WTC11 (cell line): ENCODE measurements around the gene DNAH8. TPM values are rescaled to one million over a fixed set of nuclear protein-coding genes. Genes with fewer than 3 reads are reported as not detected.

ENCODE experiments used
- ATAC-seq: fragments of 200-7000 bp; cut with Tn5 transposase; 2 replicates; pipeline ENCODE4 v1.10.0; 2021; ENCODE audit warnings: mild to moderate bottlenecking, moderate library complexity
- CTCF ChIA-PET: fragments of 300-600 bp; sonication (Branson Sonifier 250); formaldehyde crosslinking; loops from one replicate; lab custom pipeline; 2021; ENCODE audit warnings: antibody characterized with exemption; lab: Charles Lee
- POLR2A ChIA-PET: fragments of 350-600 bp; sonication (Branson Sonifier 250); formaldehyde crosslinking; loops from one replicate; lab custom pipeline; 2021; ENCODE audit warnings: antibody characterized with exemption; lab: Charles Lee
- DNase-seq: peaks from one replicate; pipeline ENCODE4 v3.0.0; 2021; ENCODE audit warnings: low spot score
- H3K27ac Mint-ChIP-seq: 2 replicates; pipeline ENCODE4 v1.8.0; 2021; ENCODE audit warnings: mixed read lengths
- H3K27me3 Mint-ChIP-seq: 2 replicates; pipeline ENCODE4 v1.8.0; 2021; ENCODE audit warnings: low read depth, mild to moderate bottlenecking, moderate library complexity, mixed read lengths
- H3K36me3 Mint-ChIP-seq: 2 replicates; pipeline ENCODE4 v1.8.0; 2021; ENCODE audit warnings: mixed read lengths
- H3K4me1 Mint-ChIP-seq: 2 replicates; pipeline ENCODE4 v1.8.0; 2022; ENCODE audit warnings: mixed read lengths
- H3K4me3 Mint-ChIP-seq: 2 replicates; pipeline ENCODE4 v1.8.0; 2021; ENCODE audit warnings: mild to moderate bottlenecking, moderate library complexity, mixed read lengths
- H3K9me3 Mint-ChIP-seq: 2 replicates; pipeline ENCODE4 v1.8.0; 2021; ENCODE audit warnings: mixed read lengths
- ATF3 ChIP-seq: sonication (generic); formaldehyde crosslinking; conservative IDR thresholded peaks from 2 replicates; pipeline ENCODE4 v1.8.1; 2022; ENCODE audit warnings: mild to moderate bottlenecking, missing genetic modification reagents
- CREB1 ChIP-seq: sonication (generic); formaldehyde crosslinking; IDR thresholded peaks from 2 replicates; pipeline ENCODE4 v1.8.0; 2023; ENCODE audit warnings: mild to moderate bottlenecking, missing genetic modification reagents
- CTCF ChIP-seq: fragments of 200-600 bp; IDR thresholded peaks from 2 replicates; pipeline ENCODE4 v1.8.0; 2022; ENCODE audit warnings: antibody characterized with exemption
- E2F5 ChIP-seq: sonication (generic); formaldehyde crosslinking; IDR thresholded peaks from 2 replicates; pipeline ENCODE4 v1.8.1; 2022; ENCODE audit warnings: mild to moderate bottlenecking, moderate library complexity, missing genetic modification reagents
- ERG ChIP-seq: fragments of 250-450 bp; sonication (Bioruptor Pico); IDR thresholded peaks from 2 replicates; pipeline ENCODE4 v1.8.0; 2021; ENCODE audit warnings: mild to moderate bottlenecking
- FOXP1 ChIP-seq: sonication (generic); formaldehyde crosslinking; IDR thresholded peaks from 2 replicates; pipeline ENCODE4 v1.8.0; 2022; ENCODE audit warnings: missing genetic modification reagents, mild to moderate bottlenecking, moderate library complexity, borderline replicate concordance
- GABPB1 ChIP-seq: sonication (generic); formaldehyde crosslinking; IDR thresholded peaks from 2 replicates; pipeline ENCODE4 v1.8.1; 2023; ENCODE audit warnings: mild to moderate bottlenecking, missing genetic modification reagents
- GRHL2 ChIP-seq: fragments of 250-450 bp; sonication (Bioruptor Pico); IDR thresholded peaks from 2 replicates; pipeline ENCODE4 v1.8.0; 2022; ENCODE audit warnings: mild to moderate bottlenecking, moderate library complexity; ENCODE audit not compliant: insufficient replicate concordance, severe bottlenecking
- HMGA2 ChIP-seq: fragments of 250-450 bp; sonication (Bioruptor Pico); IDR thresholded peaks from 2 replicates; pipeline ENCODE4 v1.4.0; 2021; ENCODE audit warnings: mild to moderate bottlenecking, moderate library complexity
- IRF1 ChIP-seq: sonication (generic); formaldehyde crosslinking; IDR thresholded peaks from 2 replicates; pipeline ENCODE4 v1.8.0; 2023; ENCODE audit warnings: missing genetic modification reagents
- JAZF1 ChIP-seq: fragments of 250-450 bp; sonication (Bioruptor Pico); IDR thresholded peaks from 2 replicates; pipeline ENCODE4 v1.9.0; 2021; ENCODE audit warnings: moderate library complexity, mild to moderate bottlenecking, inconsistent platforms
- NFYB ChIP-seq: sonication (generic); formaldehyde crosslinking; conservative IDR thresholded peaks from 2 replicates; pipeline ENCODE4 v1.8.0; 2022; ENCODE audit warnings: low read depth, missing genetic modification reagents
- PRRX2 ChIP-seq: fragments of 250-450 bp; sonication (Bioruptor Pico); IDR thresholded peaks from 2 replicates; pipeline ENCODE4 v1.8.0; 2021; ENCODE audit warnings: mild to moderate bottlenecking
- TEAD4 ChIP-seq: sonication (generic); formaldehyde crosslinking; IDR thresholded peaks from 2 replicates; pipeline ENCODE4 v1.8.0; 2022; ENCODE audit warnings: mild to moderate bottlenecking, missing genetic modification reagents
- ZBTB43 ChIP-seq: sonication (generic); formaldehyde crosslinking; IDR thresholded peaks from 2 replicates; pipeline ENCODE4 v1.8.1; 2023; ENCODE audit warnings: mild to moderate bottlenecking, missing genetic modification reagents
- ZMAT4 ChIP-seq: fragments of 250-450 bp; sonication (Bioruptor Pico); IDR thresholded peaks from 2 replicates; pipeline ENCODE4 v1.9.0; 2021; ENCODE audit warnings: mild to moderate bottlenecking
- ZNF232 ChIP-seq: sonication (generic); formaldehyde crosslinking; IDR thresholded peaks from 2 replicates; pipeline ENCODE4 v1.8.0; 2022; ENCODE audit warnings: mild to moderate bottlenecking, missing genetic modification reagents
- ZNF263 ChIP-seq: sonication (generic); formaldehyde crosslinking; IDR thresholded peaks from 2 replicates; pipeline ENCODE4 v1.8.1; 2022; ENCODE audit warnings: low read depth, mild to moderate bottlenecking, moderate library complexity, missing genetic modification reagents
- ZNF512 ChIP-seq: sonication (generic); formaldehyde crosslinking; IDR thresholded peaks from 2 replicates; pipeline ENCODE4 v1.8.1; 2022; ENCODE audit warnings: missing genetic modification reagents, borderline replicate concordance
- total RNA-seq: library from RNA; stranded (reverse); gene quantifications from 3 replicates; pipeline ENCODE4 v1.2.3, GENCODE V29; 2021

DNAH8 gene
- total RNA-seq, 1 experiment from 2014 or later, result 0.02 TPM

GRCh38 chr6:38676974-38677544, 38.1 kb upstream of the DNAH8 start:
- ATAC-seq, result no peak
- TF ChIP-seq ERG (CRISPR knock-in tag), result no peak
- no peak for TF ChIP-seq PRRX2 (CRISPR knock-in tag)
- no peak for TF ChIP-seq ZNF263 (CRISPR knock-in tag)
- TF ChIP-seq, all 79 proteins: peak for 0
- ChIA-PET CTCF (no interaction called here), POLR2A (no interaction called here)
- H3K27ac Mint-ChIP-seq, result no peak overlapping the region
- no peak overlapping the region for H3K4me3 Mint-ChIP-seq
- no peak for DNase-seq
- no peaks in the 10 kb centered on the region for H3K4me1 Mint-ChIP-seq
- H3K36me3 Mint-ChIP-seq, result peaks cover 48% of the 10 kb centered on the region
- no peaks in the 10 kb centered on the region for H3K27me3 Mint-ChIP-seq
- H3K9me3 Mint-ChIP-seq, result no peaks in the 10 kb centered on the region

GRCh38 chr6:38678178-38678760, 36.8 kb upstream of the DNAH8 start:
- DNase-seq (no peak), ATAC-seq (no peak)
- Mint-ChIP-seq H3K27ac (peak overlapping the region; percentile 5; the same call in 1 of the 2 replicates), H3K4me1 (no peaks in the 10 kb centered on the region), H3K27me3 (no peaks in the 10 kb centered on the region), H3K9me3 (no peaks in the 10 kb centered on the region), H3K4me3 (no peak overlapping the region), H3K36me3 (peaks cover 56% of the 10 kb centered on the region)
- CTCF ChIA-PET, result no interaction called here
- POLR2A ChIA-PET, result no interaction called here
- TF ChIP-seq HMGA2 (CRISPR knock-in tag) (no peak), CTCF (no peak)

- ChIA-PET CTCF (no interaction called here), POLR2A (interaction anchor here (0.7 kb wide), 1 partner anchor 171 kb away, joined by 4 read pairs; no protein-coding TSS in a partner anchor)
- Mint-ChIP-seq H3K27ac (no peak overlapping the region), H3K9me3 (no peaks in the 10 kb centered on the region), H3K27me3 (no peaks in the 10 kb centered on the region), H3K36me3 (peaks cover 63% of the 10 kb centered on the region), H3K4me1 (no peaks in the 10 kb centered on the region), H3K4me3 (no peak overlapping the region)
- ATAC-seq (no peak), DNase-seq (no peak)
- TF ChIP-seq ATF3 (CRISPR knock-in tag), result no peak
- no peak for TF ChIP-seq PRRX2 (CRISPR knock-in tag)
- TF ChIP-seq GABPB1 (CRISPR knock-in tag), result no peak
- TF ChIP-seq CREB1 (CRISPR knock-in tag), result no peak
- no peak for TF ChIP-seq TEAD4 (CRISPR knock-in tag)
- no peak for TF ChIP-seq GRHL2 (CRISPR knock-in tag)
- TF ChIP-seq ZNF232 (CRISPR knock-in tag), result no peak
- TF ChIP-seq ZNF512 (CRISPR knock-in tag), result no peak
These were observed 35.4 kb upstream of the DNAH8 start for GRCh38 chr6:38679668-38680067.

GRCh38 chr6:38681850-38682249, 33.3 kb upstream of the DNAH8 start:
- ChIA-PET CTCF (no interaction called here), POLR2A (no interaction called here)
- Mint-ChIP-seq H3K9me3 (no peaks in the 10 kb centered on the region), H3K4me1 (no peaks in the 10 kb centered on the region), H3K27ac (no peak overlapping the region), H3K27me3 (no peaks in the 10 kb centered on the region), H3K36me3 (peaks cover 46% of the 10 kb centered on the region), H3K4me3 (no peak overlapping the region)
- ATAC-seq (no peak), DNase-seq (no peak)
- TF ChIP-seq IRF1 (CRISPR knock-in tag) (no peak), FOXP1 (CRISPR knock-in tag) (no peak), E2F5 (CRISPR knock-in tag) (no peak), NFYB (no peak), JAZF1 (CRISPR knock-in tag) (no peak), ZMAT4 (CRISPR knock-in tag) (no peak), ZBTB43 (CRISPR knock-in tag) (no peak)
